Endothelial cell (in vitro differentiated cells): ENCODE measurements around the gene CBLN3. TPM values are rescaled to one million over a fixed set of nuclear protein-coding genes. Genes with fewer than 3 reads are reported as not detected.

Experiments
- DNase-seq: peaks from one replicate; pipeline ENCODE4 v3.0.0; 2021; ENCODE audit warnings: low spot score
- H3K27ac Mint-ChIP-seq: one replicate; pipeline ENCODE4 v1.8.0; 2021; ENCODE audit warnings: mixed read lengths, inconsistent platforms; ENCODE audit not compliant: unreplicated experiment
- H3K27me3 Mint-ChIP-seq: one replicate; pipeline ENCODE4 v1.8.0; 2021; ENCODE audit warnings: mild to moderate bottlenecking, moderate library complexity, mixed read lengths, inconsistent platforms; ENCODE audit not compliant: unreplicated experiment
- H3K36me3 Mint-ChIP-seq: one replicate; pipeline ENCODE4 v1.8.0; 2021; ENCODE audit warnings: mild to moderate bottlenecking, low read depth, mixed read lengths, inconsistent platforms; ENCODE audit not compliant: unreplicated experiment
- H3K4me1 Mint-ChIP-seq: one replicate; pipeline ENCODE4 v1.8.0; 2021; ENCODE audit warnings: mild to moderate bottlenecking, mixed read lengths, inconsistent platforms; ENCODE audit not compliant: unreplicated experiment
- H3K4me3 Mint-ChIP-seq: one replicate; pipeline ENCODE4 v1.8.0; 2021; ENCODE audit warnings: mild to moderate bottlenecking, mixed read lengths, inconsistent platforms; ENCODE audit not compliant: unreplicated experiment
- H3K9me3 Mint-ChIP-seq: one replicate; pipeline ENCODE4 v1.8.0; 2021; ENCODE audit warnings: mixed read lengths, inconsistent platforms; ENCODE audit not compliant: unreplicated experiment
- total RNA-seq: library from RNA; stranded (reverse); fragmentation: NEBNext Ultra II Directional; extraction: Animal tissue kit (Norgen Biotek cat#: 25700); gene quantifications from one replicate; pipeline ENCODE4 v1.2.1, GENCODE V29; 2021; ENCODE audit not compliant: unreplicated experiment
- TF ChIP-seq, protein P1 (sequence below): fragments of 200-600 bp; sonication (generic); IDR thresholded peaks from one replicate; pipeline ENCODE4 v1.5.0; 2021; ENCODE audit warnings: antibody characterized with exemption; ENCODE audit not compliant: unreplicated experiment

Gene CBLN3
- total RNA-seq, 1 donor from 2014 or later: 1.5 TPM

DNA sequence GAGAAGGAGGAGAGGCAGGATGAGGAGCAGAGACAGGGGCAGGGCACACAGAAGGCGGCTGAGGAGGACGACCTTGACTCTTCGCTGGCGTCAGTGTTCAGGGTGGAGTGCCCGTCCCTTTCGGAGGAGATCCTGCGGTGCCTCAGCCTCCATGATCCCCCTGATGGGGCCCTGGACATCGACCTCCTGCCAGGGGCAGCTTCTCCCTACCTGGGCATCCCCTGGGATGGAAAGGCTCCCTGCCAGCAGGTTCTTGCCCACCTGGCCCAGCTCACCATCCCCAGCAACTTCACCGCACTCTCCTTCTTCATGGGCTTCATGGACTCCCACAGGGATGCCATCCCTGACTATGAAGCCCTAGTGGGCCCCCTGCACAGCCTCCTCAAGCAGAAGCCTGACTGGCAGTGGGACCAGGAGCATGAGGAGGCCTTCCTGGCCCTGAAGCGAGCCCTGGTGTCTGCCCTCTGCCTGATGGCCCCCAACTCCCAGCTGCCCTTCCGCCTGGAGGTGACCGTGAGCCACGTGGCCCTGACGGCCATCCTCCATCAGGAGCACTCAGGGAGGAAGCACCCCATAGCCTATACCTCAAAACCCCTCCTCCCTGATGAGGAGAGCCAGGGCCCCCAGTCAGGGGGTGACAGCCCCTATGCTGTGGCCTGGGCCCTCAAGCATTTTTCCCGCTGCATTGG is 14.6 kb downstream of the CBLN3 start:
- no peak overlapping the region for H3K27ac Mint-ChIP-seq
- peaks cover 3% of the 10 kb centered on the region for H3K4me1 Mint-ChIP-seq
- DNase-seq: no peak
- no peaks in the 10 kb centered on the region for H3K9me3 Mint-ChIP-seq
- H3K36me3 Mint-ChIP-seq: peaks cover 45% of the 10 kb centered on the region
- H3K27me3 Mint-ChIP-seq: peaks cover 17% of the 10 kb centered on the region
- TF ChIP-seq, protein P1, sequence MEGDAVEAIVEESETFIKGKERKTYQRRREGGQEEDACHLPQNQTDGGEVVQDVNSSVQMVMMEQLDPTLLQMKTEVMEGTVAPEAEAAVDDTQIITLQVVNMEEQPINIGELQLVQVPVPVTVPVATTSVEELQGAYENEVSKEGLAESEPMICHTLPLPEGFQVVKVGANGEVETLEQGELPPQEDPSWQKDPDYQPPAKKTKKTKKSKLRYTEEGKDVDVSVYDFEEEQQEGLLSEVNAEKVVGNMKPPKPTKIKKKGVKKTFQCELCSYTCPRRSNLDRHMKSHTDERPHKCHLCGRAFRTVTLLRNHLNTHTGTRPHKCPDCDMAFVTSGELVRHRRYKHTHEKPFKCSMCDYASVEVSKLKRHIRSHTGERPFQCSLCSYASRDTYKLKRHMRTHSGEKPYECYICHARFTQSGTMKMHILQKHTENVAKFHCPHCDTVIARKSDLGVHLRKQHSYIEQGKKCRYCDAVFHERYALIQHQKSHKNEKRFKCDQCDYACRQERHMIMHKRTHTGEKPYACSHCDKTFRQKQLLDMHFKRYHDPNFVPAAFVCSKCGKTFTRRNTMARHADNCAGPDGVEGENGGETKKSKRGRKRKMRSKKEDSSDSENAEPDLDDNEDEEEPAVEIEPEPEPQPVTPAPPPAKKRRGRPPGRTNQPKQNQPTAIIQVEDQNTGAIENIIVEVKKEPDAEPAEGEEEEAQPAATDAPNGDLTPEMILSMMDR: no peak
- no peak overlapping the region for H3K4me3 Mint-ChIP-seq

DNA sequence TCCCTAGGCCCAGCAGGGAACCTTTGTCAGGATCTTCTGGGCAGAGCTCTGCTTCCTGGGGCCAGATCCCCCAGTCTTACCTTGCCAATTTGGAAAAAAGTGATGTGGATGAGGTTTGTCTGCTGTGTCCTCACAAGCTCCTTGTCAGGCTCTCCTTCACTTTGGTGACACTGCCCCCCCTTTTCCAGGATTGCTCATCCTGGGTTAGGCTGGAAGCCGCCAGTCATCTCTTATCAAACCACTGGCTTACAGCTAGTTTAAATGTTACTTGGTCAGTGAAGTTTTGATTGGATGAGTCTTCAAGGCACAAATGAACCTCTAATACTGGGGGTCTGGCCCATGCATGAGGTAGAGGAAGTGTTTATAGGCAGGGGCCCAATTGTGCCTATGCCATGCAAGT is 15.4 kb downstream of the CBLN3 start:
- Mint-ChIP-seq H3K36me3 (peaks cover 45% of the 10 kb centered on the region), H3K9me3 (no peaks in the 10 kb centered on the region), H3K27me3 (peaks cover 17% of the 10 kb centered on the region), H3K4me1 (peaks cover 3% of the 10 kb centered on the region), H3K27ac (no peak overlapping the region), H3K4me3 (no peak overlapping the region)
- TF ChIP-seq, protein P1: no peak
- no peak for DNase-seq

DNA sequence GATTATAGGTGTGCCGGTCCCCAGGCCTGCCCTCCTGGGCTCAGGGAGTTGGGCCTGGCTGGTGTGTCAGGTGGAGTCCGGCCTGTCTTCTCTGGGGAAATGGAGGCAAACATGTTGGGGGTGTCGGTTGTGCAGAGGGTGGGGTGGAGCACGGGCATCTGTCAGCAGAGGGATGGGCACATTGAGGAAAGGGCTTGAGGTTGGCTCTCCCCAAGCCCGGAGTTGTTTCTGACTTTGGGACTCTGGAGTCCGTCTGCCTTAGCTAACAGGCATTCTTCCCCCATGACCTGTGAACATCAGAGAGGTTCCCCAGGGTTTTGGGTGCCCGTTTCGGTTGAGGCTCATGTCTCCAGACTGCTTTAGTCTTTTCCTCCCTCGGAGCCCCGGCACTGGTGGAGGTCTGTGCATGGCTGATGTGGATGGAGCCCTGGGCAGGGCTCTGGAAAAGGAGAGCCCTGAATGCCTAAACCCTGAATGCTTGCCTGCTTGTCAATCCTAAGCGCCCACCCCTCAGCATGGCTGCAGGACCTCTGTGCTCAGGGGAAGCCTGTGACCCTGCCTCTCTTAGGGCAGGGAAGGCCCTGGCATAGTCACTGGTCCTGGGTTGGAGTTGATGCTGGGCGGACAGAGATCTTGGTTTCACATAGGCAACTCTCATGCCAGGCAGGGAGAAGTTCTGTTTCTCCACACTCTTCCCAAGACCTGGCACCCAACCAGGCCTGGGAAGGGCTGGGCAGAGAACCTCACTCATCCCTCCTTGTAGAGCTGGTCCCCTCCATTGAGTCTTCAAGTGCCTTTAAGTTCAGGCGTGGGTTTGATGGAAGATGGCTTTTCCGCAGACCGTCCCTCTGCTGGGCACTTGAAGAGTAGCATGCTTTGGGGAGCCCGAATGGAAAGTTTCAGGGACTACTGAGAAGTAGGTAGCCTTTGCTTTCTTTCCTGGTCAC is 17.8 kb downstream of the CBLN3 start:
- H3K36me3 Mint-ChIP-seq: peaks cover 45% of the 10 kb centered on the region
- TF ChIP-seq, protein P1: peak; percentile 70
- peak overlapping the region; percentile 76 for H3K4me3 Mint-ChIP-seq
- peaks cover 12% of the 10 kb centered on the region for H3K27me3 Mint-ChIP-seq
- peak; percentile 52 for DNase-seq
- no peaks in the 10 kb centered on the region for H3K9me3 Mint-ChIP-seq
- no peak overlapping the region for H3K27ac Mint-ChIP-seq
- no peaks in the 10 kb centered on the region for H3K4me1 Mint-ChIP-seq

DNA sequence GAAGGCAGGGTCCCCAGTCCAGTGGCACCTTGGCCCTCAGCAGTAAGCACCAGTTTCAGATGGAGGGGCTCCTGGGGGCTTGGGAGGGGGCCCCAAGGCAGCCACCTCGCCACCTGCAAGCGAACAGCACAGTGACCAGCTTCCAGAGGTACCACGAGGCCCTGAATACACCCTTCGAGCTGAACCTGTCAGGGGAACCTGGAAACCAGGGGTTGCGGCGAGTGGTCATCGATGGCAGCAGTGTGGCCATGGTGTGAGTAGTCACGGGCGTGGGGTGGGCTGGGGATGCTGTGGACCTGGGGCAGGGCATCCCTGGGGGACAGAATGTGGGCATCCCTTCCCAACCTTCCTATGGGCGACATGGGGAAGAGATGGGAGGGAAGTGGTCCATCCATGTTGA is 19.5 kb downstream of the CBLN3 start:
- TF ChIP-seq, protein P1: no peak
- H3K4me1 Mint-ChIP-seq: no peaks in the 10 kb centered on the region
- DNase-seq: no peak
- no peak overlapping the region for H3K27ac Mint-ChIP-seq
- no peak overlapping the region for H3K4me3 Mint-ChIP-seq
- H3K9me3 Mint-ChIP-seq: no peaks in the 10 kb centered on the region
- H3K27me3 Mint-ChIP-seq: peaks cover 11% of the 10 kb centered on the region
- H3K36me3 Mint-ChIP-seq: peaks cover 40% of the 10 kb centered on the region
